Measurements from ENCODE around the gene VWA5B1.

The VWA5B1 gene

GRCh38 chr1:20370698-20371097 lies 80.0 kb downstream of the VWA5B1 start:
- H3K27ac ChIP-seq = no peak overlapping the region
- TF ChIP-seq ZFX (IDR thresholded peaks at IDR 0.05) (no peak), CTCF (conservative IDR thresholded peaks at IDR 0.05) (no peak)

- TF ChIP-seq ZFX (IDR thresholded peaks at IDR 0.05) (no peak), CTCF (conservative IDR thresholded peaks at IDR 0.05) (no peak)
- H3K27ac ChIP-seq = no peak overlapping the region
Measured at GRCh38 chr1:20371411-20371810, 80.7 kb downstream of the VWA5B1 start.

GRCh38 chr1:20371883-20372282 lies 81.2 kb downstream of the VWA5B1 start:
- H3K27ac ChIP-seq = no peak overlapping the region
- TF ChIP-seq CTCF (conservative IDR thresholded peaks at IDR 0.05) (no peak), ZFX (IDR thresholded peaks at IDR 0.05) (no peak)

GRCh38 chr1:20372676-20373075 lies 82.0 kb downstream of the VWA5B1 start:
- TF ChIP-seq CTCF (conservative IDR thresholded peaks at IDR 0.05) (no peak), ZFX (IDR thresholded peaks at IDR 0.05) (no peak)
- H3K27ac ChIP-seq = no peak overlapping the region

- no peak overlapping the region for H3K27ac ChIP-seq
- TF ChIP-seq CTCF (conservative IDR thresholded peaks at IDR 0.05) = no peak
- TF ChIP-seq ZFX (IDR thresholded peaks at IDR 0.05) = no peak
Measured at GRCh38 chr1:20373286-20373685, 82.6 kb downstream of the VWA5B1 start.

- H3K27ac ChIP-seq = no peak overlapping the region
- TF ChIP-seq CTCF (conservative IDR thresholded peaks at IDR 0.05) = no peak
- no peak for TF ChIP-seq ZFX (IDR thresholded peaks at IDR 0.05)
Measured at GRCh38 chr1:20373764-20374163, 83.1 kb downstream of the VWA5B1 start.

- TF ChIP-seq CTCF (conservative IDR thresholded peaks at IDR 0.05) (no peak), ZFX (IDR thresholded peaks at IDR 0.05) (no peak)
- no peak overlapping the region for H3K27ac ChIP-seq
Measured at GRCh38 chr1:20375563-20375962, 84.9 kb downstream of the VWA5B1 start.
